Progenitor cell of endocrine pancreas (in vitro differentiated cells): ENCODE data around the gene HLA-DMA. TPM values are rescaled to one million over a fixed set of nuclear protein-coding genes. Genes with fewer than 3 reads are reported as not detected.
A peak's percentile ranks its signal among the peaks of the same experiment; 100 is the strongest.

Source experiments
- DNase-seq: peaks from one replicate; pipeline ENCODE4 v3.0.0; 2021; ENCODE audit warnings: low spot score; ENCODE audit not compliant: unreplicated experiment
- H3K27ac Mint-ChIP-seq: 2 replicates; pipeline ENCODE4 v1.8.0; 2021; ENCODE audit warnings: mild to moderate bottlenecking, moderate library complexity, mixed read lengths
- H3K27me3 Mint-ChIP-seq: 2 replicates; pipeline ENCODE4 v1.8.0; 2021; ENCODE audit warnings: mixed read lengths
- H3K36me3 Mint-ChIP-seq: 2 replicates; pipeline ENCODE4 v1.8.0; 2022; ENCODE audit warnings: mixed read lengths; ENCODE audit not compliant: insufficient read depth
- H3K4me1 Mint-ChIP-seq: 2 replicates; pipeline ENCODE4 v1.8.0; 2021; ENCODE audit warnings: low read depth, mixed read lengths
- H3K4me3 Mint-ChIP-seq: 2 replicates; pipeline ENCODE4 v1.8.0; 2021; ENCODE audit warnings: low read depth, mild to moderate bottlenecking, moderate library complexity, mixed read lengths
- H3K9me3 Mint-ChIP-seq: 2 replicates; pipeline ENCODE4 v1.8.0; 2021; ENCODE audit warnings: low read depth, mixed read lengths
- CTCF ChIP-seq: fragments of 200-600 bp; sonication (generic); IDR thresholded peaks from one replicate; pipeline ENCODE4 v1.5.0; 2021; ENCODE audit warnings: antibody characterized with exemption, mild to moderate bottlenecking; ENCODE audit not compliant: unreplicated experiment
- long read RNA-seq: library from polyadenylated mRNA; unstranded; transcript quantifications from one replicate; pipeline ENCODE4 v2.0.0, GENCODE V29; 2020
- total RNA-seq: library from RNA; stranded (reverse); gene quantifications from 2 replicates; pipeline ENCODE4 v1.2.1, GENCODE V29; 2021

HLA-DMA gene
- 3.3 and 3.4 TPM in 2 replicates for total RNA-seq
- long read RNA-seq, partial matches to known transcripts, result 0 of 1 reads
- long read RNA-seq, other reads (novel, unspliced or antisense), result 0 of 1 reads

GRCh38 chr6:32952817-32953739, at the start of gene HLA-DMA:
HLA-DMA (minus strand) TSS chr6:32953097; CDS start chr6:32953036, 61 bp downstream.
- Mint-ChIP-seq H3K36me3 (no peaks in the 10 kb centered on the region), H3K4me1 (no peaks in the 10 kb centered on the region), H3K27me3 (peaks cover 30% of the 10 kb centered on the region), H3K9me3 (no peaks in the 10 kb centered on the region), H3K4me3 (no peak within 1 kb of the TSS), H3K27ac (peak within 1 kb of the TSS; percentile 31)
- DNase-seq, result peak; percentile 53
- TF ChIP-seq CTCF, result peak; percentile 77

- Mint-ChIP-seq H3K9me3 (no peaks in the 10 kb centered on the region), H3K4me3 (no peak overlapping the region), H3K27me3 (peaks cover 45% of the 10 kb centered on the region), H3K27ac (no peak overlapping the region), H3K4me1 (peaks cover 1% of the 10 kb centered on the region), H3K36me3 (no peaks in the 10 kb centered on the region)
- TF ChIP-seq CTCF, result no peak
- no peak for DNase-seq
Measured at GRCh38 chr6:33001685-33002084, 48.8 kb upstream of the HLA-DMA start.

DNA sequence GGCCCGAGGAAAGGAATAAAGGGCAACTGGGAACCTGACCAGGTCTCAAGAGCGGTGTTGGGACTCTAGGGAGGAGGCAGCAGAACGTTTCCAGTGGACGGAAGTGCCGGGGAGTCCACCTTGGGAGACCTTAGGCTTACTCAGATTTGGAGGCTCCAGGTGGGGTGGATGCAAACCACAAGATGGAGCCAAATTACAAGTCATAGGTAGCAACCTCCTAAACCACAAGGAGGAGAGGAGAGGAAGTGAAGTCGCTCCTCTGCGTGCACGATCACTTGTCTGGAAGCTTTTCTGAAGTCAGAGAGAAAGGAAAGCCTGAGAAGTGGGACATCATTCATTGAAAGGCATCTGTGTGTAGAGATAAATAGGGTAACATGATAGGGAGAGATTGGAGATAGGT, 47.2 kb upstream of the HLA-DMA start:
- Mint-ChIP-seq H3K9me3 (no peaks in the 10 kb centered on the region), H3K27ac (no peak overlapping the region), H3K4me1 (peaks cover 1% of the 10 kb centered on the region), H3K36me3 (no peaks in the 10 kb centered on the region), H3K4me3 (no peak overlapping the region), H3K27me3 (peaks cover 54% of the 10 kb centered on the region)
- peak; percentile 62 for TF ChIP-seq CTCF
- DNase-seq, result no peak

DNA sequence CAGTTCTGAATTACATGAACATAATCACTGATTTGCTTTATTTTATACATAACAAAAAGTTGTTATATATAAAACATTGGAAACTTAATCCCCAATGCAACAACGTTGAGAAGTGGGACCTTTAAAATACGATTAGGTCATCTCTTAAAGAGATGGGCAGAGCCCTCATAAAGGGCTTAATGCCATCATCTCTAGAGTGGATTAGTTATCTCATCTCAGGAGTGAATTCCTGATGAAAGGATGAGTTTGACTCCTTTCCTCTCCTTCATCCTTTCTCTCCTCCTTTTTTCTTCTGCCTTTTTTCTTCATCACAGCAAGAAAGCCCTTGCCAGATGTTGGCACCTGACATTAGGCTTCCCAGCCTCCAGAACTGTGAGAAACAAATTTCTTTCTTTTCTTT, 42.6 kb upstream of the HLA-DMA start:
- Mint-ChIP-seq H3K27ac (no peak overlapping the region), H3K27me3 (peaks cover 31% of the 10 kb centered on the region), H3K9me3 (peaks cover 8% of the 10 kb centered on the region), H3K4me3 (no peak overlapping the region), H3K4me1 (peaks cover 7% of the 10 kb centered on the region), H3K36me3 (no peaks in the 10 kb centered on the region)
- no peak for DNase-seq
- TF ChIP-seq CTCF, result no peak

- peaks cover 8% of the 10 kb centered on the region for H3K9me3 Mint-ChIP-seq
- H3K4me1 Mint-ChIP-seq, result peaks cover 6% of the 10 kb centered on the region
- DNase-seq, result no peak
- H3K27ac Mint-ChIP-seq, result no peak overlapping the region
- no peak overlapping the region for H3K4me3 Mint-ChIP-seq
- TF ChIP-seq CTCF, result no peak
- H3K27me3 Mint-ChIP-seq, result peaks cover 23% of the 10 kb centered on the region
- H3K36me3 Mint-ChIP-seq, result no peaks in the 10 kb centered on the region
Measured at GRCh38 chr6:32993363-32993973, 40.6 kb upstream of the HLA-DMA start.
